GM19455 (cell line): ENCODE data around the gene ZFHX3.

Experiments used
- ATAC-seq: cut with Tn5 transposase; IDR thresholded peaks from one replicate; pipeline ENCODE4 v1.9.1; 2021; ENCODE audit not compliant: unreplicated experiment

The ZFHX3 gene

GRCh38 chr16:72854267-72854959 lies 193.5 kb downstream of the ZFHX3 start:
- ATAC-seq: no peak

- ATAC-seq: no peak
Measured at GRCh38 chr16:72853575-72854266, 194.2 kb downstream of the ZFHX3 start.

GRCh38 chr16:72852421-72852820 lies 195.5 kb downstream of the ZFHX3 start:
- no peak for ATAC-seq

GRCh38 chr16:72850853-72851252 lies 197.1 kb downstream of the ZFHX3 start:
- no peak for ATAC-seq

- ATAC-seq: no peak
Measured at GRCh38 chr16:72850021-72850420, 197.9 kb downstream of the ZFHX3 start.

- ATAC-seq: no peak
Measured at GRCh38 chr16:72848759-72849664, 198.9 kb downstream of the ZFHX3 start.

GRCh38 chr16:72848028-72848400 lies 199.9 kb downstream of the ZFHX3 start:
- no peak for ATAC-seq

- no peak for ATAC-seq
Measured at GRCh38 chr16:72847187-72848027, 200.5 kb downstream of the ZFHX3 start.

DNA sequence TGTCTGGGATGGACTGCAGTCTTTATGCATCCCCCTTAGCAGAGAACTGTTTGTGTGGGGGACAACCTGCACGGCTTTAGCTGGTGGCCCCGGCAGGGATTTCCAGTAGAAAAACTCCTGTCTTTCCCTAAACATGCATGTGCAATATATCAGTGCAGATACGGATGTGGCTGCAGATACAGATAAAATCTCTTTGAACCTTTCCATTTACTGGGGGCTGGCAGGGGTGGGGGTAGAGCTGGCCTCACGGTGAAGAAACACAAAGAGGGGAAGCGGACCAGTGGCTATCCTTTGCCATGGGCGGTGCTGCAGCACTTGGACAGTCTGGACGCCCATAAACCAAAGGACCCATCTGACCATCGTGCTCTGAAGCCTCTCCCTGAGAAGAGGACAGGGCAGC lies 201.3 kb downstream of the ZFHX3 start:
- ATAC-seq: no peak

DNA sequence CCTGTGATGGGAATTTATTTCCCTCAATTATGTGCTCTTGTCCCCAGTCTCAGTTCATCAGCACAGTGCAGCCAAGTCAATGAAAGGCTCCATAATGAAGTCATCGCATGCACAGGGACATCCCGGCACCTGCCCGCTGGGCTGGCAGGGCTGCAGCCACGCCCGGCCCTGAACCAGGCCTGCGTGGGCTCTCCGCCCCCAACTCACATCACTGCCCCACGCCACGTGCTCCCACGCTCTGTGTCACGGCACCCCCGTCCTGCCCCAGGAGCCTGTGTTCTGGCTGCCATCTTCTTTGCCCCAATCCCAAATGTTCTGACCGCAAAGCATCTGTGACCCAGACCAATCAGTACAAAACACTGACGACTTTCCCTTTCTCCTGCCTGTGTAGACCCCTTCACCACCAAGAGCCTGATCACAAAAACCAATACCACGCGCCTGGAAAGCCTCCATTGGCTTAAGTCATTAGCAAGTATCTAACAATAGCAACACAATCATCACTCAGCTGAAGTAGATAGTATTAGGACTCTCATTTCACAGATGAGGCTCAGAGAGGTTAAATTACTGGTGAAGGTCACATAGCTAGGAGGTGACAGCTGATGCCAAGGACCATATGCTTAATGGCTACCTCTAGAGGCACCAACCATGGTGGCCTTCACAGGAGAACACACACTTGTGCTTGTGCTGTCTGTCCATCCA lies 202.5 kb downstream of the ZFHX3 start:
- ATAC-seq: no peak

- ATAC-seq: no peak
Measured at GRCh38 chr16:72844225-72844920, 203.6 kb downstream of the ZFHX3 start.

DNA sequence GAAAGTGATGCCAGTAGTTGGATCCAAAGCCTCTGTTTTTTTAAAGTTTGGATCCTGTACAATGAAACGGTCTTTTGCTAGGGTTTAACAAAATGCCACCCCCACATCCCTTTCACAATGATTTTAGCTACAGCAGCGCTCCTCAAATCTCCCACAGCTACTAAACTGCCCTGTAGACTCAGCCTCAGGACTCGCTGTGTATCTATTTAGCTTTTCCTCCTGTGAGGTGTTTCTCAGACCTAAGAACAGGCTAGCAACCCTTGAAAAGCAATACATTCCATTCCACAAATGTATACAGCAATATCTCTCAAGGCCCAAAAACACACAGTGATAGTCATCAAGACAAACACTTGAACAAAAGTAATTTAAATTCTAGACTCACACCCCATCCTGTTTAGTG lies 206.4 kb downstream of the ZFHX3 start:
- ATAC-seq: no peak

DNA sequence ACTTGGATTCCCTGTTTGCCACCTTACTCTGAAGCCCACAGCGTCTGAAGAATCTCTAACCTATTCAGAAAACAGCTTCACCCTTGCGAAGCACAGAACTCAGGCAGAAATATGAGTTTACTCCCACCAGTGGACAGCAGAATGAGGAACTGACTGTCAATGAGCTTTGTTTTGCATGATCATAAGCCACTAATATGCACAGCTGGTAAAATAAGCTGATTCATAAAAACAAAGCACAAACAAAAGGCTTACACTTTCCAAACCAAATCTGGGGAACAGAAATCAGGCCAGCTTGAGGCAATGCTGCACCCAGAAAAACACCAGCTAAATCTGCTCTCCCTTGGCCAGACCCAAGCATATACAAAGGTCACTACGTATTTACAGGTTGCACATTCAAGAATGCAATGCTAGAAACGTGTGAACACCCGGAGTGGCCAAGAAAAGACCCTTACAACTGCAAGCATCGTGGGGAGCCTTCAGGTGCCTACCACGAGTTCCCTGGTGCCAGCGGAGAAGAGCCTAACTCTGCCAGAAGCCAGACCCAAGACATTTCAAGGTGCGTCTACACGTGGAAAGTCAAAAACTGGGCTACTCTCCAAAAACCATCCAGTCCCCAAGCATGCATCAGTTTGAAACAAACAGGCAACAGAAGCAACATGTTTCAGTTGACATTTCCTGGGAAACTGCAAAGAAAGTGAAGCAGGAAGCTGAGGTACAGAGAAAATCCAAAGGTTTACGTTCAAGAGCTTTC lies 207.1 kb downstream of the ZFHX3 start:
- ATAC-seq: no peak

DNA sequence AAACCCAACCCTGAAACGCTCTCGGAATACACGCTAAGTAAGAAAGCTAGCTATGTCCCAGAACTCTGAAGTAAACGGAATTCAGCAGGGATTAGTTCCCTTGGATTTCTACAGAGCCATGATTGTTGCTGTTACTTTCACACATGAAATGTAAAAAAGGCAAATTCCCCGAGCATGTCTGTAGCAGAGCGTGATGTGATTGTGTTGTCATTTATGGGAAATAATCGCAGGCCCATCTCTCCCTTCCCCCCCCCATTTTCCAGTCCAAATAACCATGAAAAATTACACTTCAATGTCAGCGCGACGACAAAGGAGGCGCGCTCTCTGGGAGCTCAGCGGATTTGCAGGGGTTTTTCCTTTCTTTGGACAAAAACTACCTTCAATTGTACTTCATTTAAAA lies 209.0 kb downstream of the ZFHX3 start:
- ATAC-seq: no peak

GRCh38 chr16:72838586-72838910 lies 209.4 kb downstream of the ZFHX3 start:
- ATAC-seq: no peak

GRCh38 chr16:72837846-72838585 lies 209.9 kb downstream of the ZFHX3 start:
- ATAC-seq: no peak

GRCh38 chr16:72836985-72837384 lies 210.9 kb downstream of the ZFHX3 start:
- no peak for ATAC-seq

GRCh38 chr16:72836181-72836580 lies 211.7 kb downstream of the ZFHX3 start:
- no peak for ATAC-seq
